Measurements from ENCODE around the gene GDAP1L1. TPM values are rescaled to one million over a fixed set of nuclear protein-coding genes. Genes with fewer than 3 reads are reported as not detected.

Gene GDAP1L1
- polyA plus RNA-seq, 3 donors, result not detected

DNA sequence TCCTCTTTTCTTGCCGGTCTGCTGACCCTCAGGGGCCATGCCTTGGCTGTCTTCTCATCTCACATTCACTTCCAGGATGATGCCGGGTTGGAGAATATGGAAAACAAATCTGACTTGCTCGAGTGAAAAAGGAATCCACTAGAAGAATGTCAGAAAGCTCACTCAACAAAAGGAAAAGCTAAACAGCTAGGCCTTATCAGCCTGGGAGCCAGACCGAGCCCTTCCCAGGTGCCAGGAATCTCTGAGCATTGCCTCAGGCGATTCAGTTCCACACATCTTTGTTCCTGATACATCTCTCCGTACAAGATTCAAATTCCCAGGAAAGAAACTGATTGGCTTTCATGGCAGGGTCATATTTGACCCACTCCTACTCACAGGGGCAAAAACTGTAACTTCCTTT, 27.3 kb upstream of the GDAP1L1 start:
- Histone ChIP-seq H3K4me2 (replicated peaks; ENCODE audit: extremely low read depth, low read length, poor library complexity, severe bottlenecking) (no peak overlapping the region), H3K9me3 (replicated peaks in 1 of 2; ENCODE audit: control insufficient read depth in 1 of 2, insufficient read depth in 1 of 2, low read length in 2 of 2) (no peaks in the 10 kb centered on the region), H3K36me3 (replicated peaks in 1 of 2; ENCODE audit: control insufficient read depth in 1 of 2, insufficient read depth in 2 of 2, low read length in 2 of 2) (no peaks in the 10 kb centered on the region), H3K79me2 (ENCODE audit: insufficient read depth, low read length) (no peaks in the 10 kb centered on the region), H3K27ac (ENCODE audit: low read depth in 1 of 2, low read length in 2 of 2) (no peak overlapping the region), H4K20me1 (ENCODE audit: insufficient read depth, low read length) (no peaks in the 10 kb centered on the region), H3K4me3 (replicated peaks in 1 of 3; ENCODE audit: low read depth in 2 of 3, low read length in 3 of 3) (no peak overlapping the region), H3K4me1 (ENCODE audit: control insufficient read depth in 1 of 2, insufficient read depth in 2 of 2, low read length in 2 of 2) (peaks cover 4 to 9% of the 10 kb centered on the region in 2 donors), H2AFZ (ENCODE audit: insufficient read depth, low read depth, low read length, poor library complexity, severe bottlenecking) (no peak overlapping the region), H3K27me3 (ENCODE audit: control insufficient read depth in 2 of 2, insufficient read depth in 2 of 2, low read length in 2 of 2) (no peaks in the 10 kb centered on the region), H3K9ac (ENCODE audit: insufficient read depth, low read length, poor library complexity, severe bottlenecking) (no peak overlapping the region)
- peaks cover 0 to 5% of the 10 kb centered on the region in 2 donors for H3K36me3 Mint-ChIP-seq
- H3K9me3 Mint-ChIP-seq, result peaks cover 0 to 1% (median 0%) of the 10 kb centered on the region in 7 donors
- DNase-seq, result no peak
- H3K27ac Mint-ChIP-seq, result no peak overlapping the region
- no peak overlapping the region for H3K4me3 Mint-ChIP-seq
- peaks cover 24% of the 10 kb centered on the region for H3K4me1 Mint-ChIP-seq
- 91% methylated on average over 5 of the region's 6 CpGs for WGBS (ENCODE audit: insufficient coverage)
- peaks cover 3 to 9% (median 5%) of the 10 kb centered on the region in 3 donors for H3K27me3 Mint-ChIP-seq (ENCODE audit: low read depth in 3 of 3)
- TF ChIP-seq, protein P1, sequence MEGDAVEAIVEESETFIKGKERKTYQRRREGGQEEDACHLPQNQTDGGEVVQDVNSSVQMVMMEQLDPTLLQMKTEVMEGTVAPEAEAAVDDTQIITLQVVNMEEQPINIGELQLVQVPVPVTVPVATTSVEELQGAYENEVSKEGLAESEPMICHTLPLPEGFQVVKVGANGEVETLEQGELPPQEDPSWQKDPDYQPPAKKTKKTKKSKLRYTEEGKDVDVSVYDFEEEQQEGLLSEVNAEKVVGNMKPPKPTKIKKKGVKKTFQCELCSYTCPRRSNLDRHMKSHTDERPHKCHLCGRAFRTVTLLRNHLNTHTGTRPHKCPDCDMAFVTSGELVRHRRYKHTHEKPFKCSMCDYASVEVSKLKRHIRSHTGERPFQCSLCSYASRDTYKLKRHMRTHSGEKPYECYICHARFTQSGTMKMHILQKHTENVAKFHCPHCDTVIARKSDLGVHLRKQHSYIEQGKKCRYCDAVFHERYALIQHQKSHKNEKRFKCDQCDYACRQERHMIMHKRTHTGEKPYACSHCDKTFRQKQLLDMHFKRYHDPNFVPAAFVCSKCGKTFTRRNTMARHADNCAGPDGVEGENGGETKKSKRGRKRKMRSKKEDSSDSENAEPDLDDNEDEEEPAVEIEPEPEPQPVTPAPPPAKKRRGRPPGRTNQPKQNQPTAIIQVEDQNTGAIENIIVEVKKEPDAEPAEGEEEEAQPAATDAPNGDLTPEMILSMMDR (IDR thresholded peaks at IDR 0.05), result no peak
- intact Hi-C loops (cut with micrococcal nuclease), result loop anchor here (10.0 kb wide), 2 partner anchors 515 to 645 kb away; no protein-coding TSS in a partner anchor

GRCh38 chr20:44221368-44221954, 25.6 kb upstream of the GDAP1L1 start:
- TF ChIP-seq, protein P1 (IDR thresholded peaks at IDR 0.05), result no peak
- Mint-ChIP-seq H3K4me3 (no peak overlapping the region), H3K36me3 (peaks cover 0 to 3% of the 10 kb centered on the region in 2 donors), H3K4me1 (peaks cover 14% of the 10 kb centered on the region), H3K27me3 (ENCODE audit: low read depth in 3 of 3) (peaks cover 3 to 9% (median 5%) of the 10 kb centered on the region in 3 donors), H3K27ac (no peak overlapping the region), H3K9me3 (peaks cover 0 to 1% (median 0%) of the 10 kb centered on the region in 7 donors)
- WGBS (ENCODE audit: insufficient coverage), result 80% methylated on average over 1 of the region's 3 CpGs
- no peak overlapping the region for H2AFZ ChIP-seq (ENCODE audit: insufficient read depth, low read depth, low read length, poor library complexity, severe bottlenecking)
- no peak overlapping the region for H3K4me2 ChIP-seq (replicated peaks; ENCODE audit: extremely low read depth, low read length, poor library complexity, severe bottlenecking)
- H3K27me3 ChIP-seq (ENCODE audit: control insufficient read depth in 2 of 2, insufficient read depth in 2 of 2, low read length in 2 of 2), result no peaks in the 10 kb centered on the region
- no peaks in the 10 kb centered on the region for H3K79me2 ChIP-seq (ENCODE audit: insufficient read depth, low read length)
- H3K9me3 ChIP-seq (replicated peaks in 1 of 2; ENCODE audit: control insufficient read depth in 1 of 2, insufficient read depth in 1 of 2, low read length in 2 of 2), result no peaks in the 10 kb centered on the region
- H3K36me3 ChIP-seq (replicated peaks in 1 of 2; ENCODE audit: control insufficient read depth in 1 of 2, insufficient read depth in 2 of 2, low read length in 2 of 2), result no peaks in the 10 kb centered on the region
- H3K4me3 ChIP-seq (replicated peaks in 1 of 3; ENCODE audit: low read depth in 2 of 3, low read length in 3 of 3), result no peak overlapping the region
- intact Hi-C loops (cut with micrococcal nuclease), result no loop called here
- H3K9ac ChIP-seq (ENCODE audit: insufficient read depth, low read length, poor library complexity, severe bottlenecking), result no peak overlapping the region
- no peak overlapping the region for H3K27ac ChIP-seq (ENCODE audit: low read depth in 1 of 2, low read length in 2 of 2)
- H3K4me1 ChIP-seq (ENCODE audit: control insufficient read depth in 1 of 2, insufficient read depth in 2 of 2, low read length in 2 of 2), result peaks cover 4 to 9% of the 10 kb centered on the region in 2 donors
- DNase-seq, result no peak
- no peaks in the 10 kb centered on the region for H4K20me1 ChIP-seq (ENCODE audit: insufficient read depth, low read length)

Measured in CD14-positive monocyte (primary cell).